ENCODE results near the gene CWC22.
A peak's percentile ranks its signal among the peaks of the same experiment; 100 is the strongest.

Gene CWC22

GRCh38 chr2:179949438-179949837, 57.7 kb downstream of the CWC22 start:
- no peak overlapping the region for H3K27ac ChIP-seq

GRCh38 chr2:179948058-179948457, 59.0 kb downstream of the CWC22 start:
- TF ChIP-seq CTCF (conservative IDR thresholded peaks at IDR 0.05) = no peak
- H3K27ac ChIP-seq = no peak overlapping the region

More at GRCh38 chr2:179949438-179949837, 57.7 kb downstream of the CWC22 start:
- TF ChIP-seq CTCF (conservative IDR thresholded peaks at IDR 0.05) = no peak

GRCh38 chr2:179946810-179947615, 60.1 kb downstream of the CWC22 start:
- TF ChIP-seq CTCF (conservative IDR thresholded peaks at IDR 0.05) = no peak
- no peak overlapping the region for H3K27ac ChIP-seq

GRCh38 chr2:179946346-179946745, 60.8 kb downstream of the CWC22 start:
- TF ChIP-seq CTCF (conservative IDR thresholded peaks at IDR 0.05) = no peak
- no peak overlapping the region for H3K27ac ChIP-seq

- no peak for TF ChIP-seq CTCF (conservative IDR thresholded peaks at IDR 0.05)
These were observed 67.8 kb downstream of the CWC22 start for GRCh38 chr2:179939259-179939658.

GRCh38 chr2:179938026-179938425, 69.1 kb downstream of the CWC22 start:
- peak overlapping the region; percentile 89; the same call in 1 of the 2 replicates for H3K27ac ChIP-seq
- no peak for TF ChIP-seq CTCF (conservative IDR thresholded peaks at IDR 0.05)

More at GRCh38 chr2:179939259-179939658, 67.8 kb downstream of the CWC22 start:
- H3K27ac ChIP-seq = peak overlapping the region; percentile 89

GRCh38 chr2:179936654-179937053, 70.4 kb downstream of the CWC22 start:
- no peak overlapping the region for H3K27ac ChIP-seq
- peak; percentile 41 for TF ChIP-seq CTCF (conservative IDR thresholded peaks at IDR 0.05)

All from VCaP (cell line).